ENCODE results near the gene GUCY1A1.
A peak's percentile ranks its signal among the peaks of the same experiment; 100 is the strongest.
"Not testable (repeated sequence)": the region's sequence is repeated elsewhere in the genome, so short reads cannot be mapped to it uniquely, and the experiment has no call there.

Gene GUCY1A1

GRCh38 chr4:155638195-155638965, 28.3 kb upstream of the GUCY1A1 start:
- Histone ChIP-seq H3K27ac (ENCODE audit: low read length) (no peak overlapping the region), H3K4me1 (ENCODE audit: control insufficient read depth, insufficient read depth, low read length) (no peaks in the 10 kb centered on the region), H3K27me3 (ENCODE audit: control insufficient read depth in 1 of 2, insufficient read depth in 2 of 2, low read length in 2 of 2) (no peaks in the 10 kb centered on the region), H3K36me3 (ENCODE audit: control insufficient read depth in 2 of 2, insufficient read depth in 2 of 2, low read length in 2 of 2) (no peaks in the 10 kb centered on the region), H3K9me3 (ENCODE audit: control insufficient read depth in 2 of 2, low read length in 2 of 2) (no peaks in the 10 kb centered on the region), H3K9ac (ENCODE audit: low read length in 2 of 2) (no peak overlapping the region), H3K4me3 (ENCODE audit: low read length in 2 of 2) (no peak overlapping the region)

GRCh38 chr4:155639704-155640523, 26.7 kb upstream of the GUCY1A1 start:
- Histone ChIP-seq H3K9me3 (ENCODE audit: control insufficient read depth in 2 of 2, low read length in 2 of 2) (no peaks in the 10 kb centered on the region), H3K27me3 (ENCODE audit: control insufficient read depth in 1 of 2, insufficient read depth in 2 of 2, low read length in 2 of 2) (no peaks in the 10 kb centered on the region), H3K4me1 (ENCODE audit: control insufficient read depth, insufficient read depth, low read length) (no peaks in the 10 kb centered on the region), H3K36me3 (ENCODE audit: control insufficient read depth in 2 of 2, insufficient read depth in 2 of 2, low read length in 2 of 2) (no peaks in the 10 kb centered on the region), H3K9ac (ENCODE audit: low read length in 2 of 2) (no peak overlapping the region), H3K27ac (ENCODE audit: low read length) (no peak overlapping the region), H3K4me3 (ENCODE audit: low read length in 2 of 2) (no peak overlapping the region)

- Histone ChIP-seq H3K27me3 (ENCODE audit: control insufficient read depth in 1 of 2, insufficient read depth in 2 of 2, low read length in 2 of 2) (no peaks in the 10 kb centered on the region), H3K4me1 (ENCODE audit: control insufficient read depth, insufficient read depth, low read length) (no peaks in the 10 kb centered on the region), H3K4me3 (ENCODE audit: low read length in 2 of 2) (no peak overlapping the region), H3K27ac (ENCODE audit: low read length) (no peak overlapping the region), H3K9me3 (ENCODE audit: control insufficient read depth in 2 of 2, low read length in 2 of 2) (no peaks in the 10 kb centered on the region), H3K36me3 (ENCODE audit: control insufficient read depth in 2 of 2, insufficient read depth in 2 of 2, low read length in 2 of 2) (no peaks in the 10 kb centered on the region), H3K9ac (ENCODE audit: low read length in 2 of 2) (no peak overlapping the region)
These were observed 25.9 kb upstream of the GUCY1A1 start for GRCh38 chr4:155640751-155641150.

GRCh38 chr4:155643087-155643486, 23.6 kb upstream of the GUCY1A1 start:
- Histone ChIP-seq H3K9ac (ENCODE audit: low read length in 2 of 2) (no peak overlapping the region), H3K27ac (ENCODE audit: low read length) (no peak overlapping the region), H3K4me3 (ENCODE audit: low read length in 2 of 2) (no peak overlapping the region), H3K4me1 (ENCODE audit: control insufficient read depth, insufficient read depth, low read length) (no peaks in the 10 kb centered on the region), H3K9me3 (ENCODE audit: control insufficient read depth in 2 of 2, low read length in 2 of 2) (no peaks in the 10 kb centered on the region), H3K36me3 (ENCODE audit: control insufficient read depth in 2 of 2, insufficient read depth in 2 of 2, low read length in 2 of 2) (no peaks in the 10 kb centered on the region), H3K27me3 (ENCODE audit: control insufficient read depth in 1 of 2, insufficient read depth in 2 of 2, low read length in 2 of 2) (no peaks in the 10 kb centered on the region)

GRCh38 chr4:155646001-155646400, 20.6 kb upstream of the GUCY1A1 start:
- H3K4me1 ChIP-seq (ENCODE audit: control insufficient read depth, insufficient read depth, low read length) = no peaks in the 10 kb centered on the region
- H3K27ac ChIP-seq (ENCODE audit: low read length) = no peak overlapping the region
- no peak overlapping the region for H3K4me3 ChIP-seq (ENCODE audit: low read length in 2 of 2)
- no peak overlapping the region for H3K9ac ChIP-seq (ENCODE audit: low read length in 2 of 2)
- H3K9me3 ChIP-seq (ENCODE audit: control insufficient read depth in 2 of 2, low read length in 2 of 2) = no peaks in the 10 kb centered on the region
- H3K27me3 ChIP-seq (ENCODE audit: control insufficient read depth in 1 of 2, insufficient read depth in 2 of 2, low read length in 2 of 2) = no peaks in the 10 kb centered on the region
- H3K36me3 ChIP-seq (ENCODE audit: control insufficient read depth in 2 of 2, insufficient read depth in 2 of 2, low read length in 2 of 2) = no peaks in the 10 kb centered on the region

GRCh38 chr4:155650785-155651184, 15.9 kb upstream of the GUCY1A1 start:
- H3K27me3 ChIP-seq (ENCODE audit: control insufficient read depth in 1 of 2, insufficient read depth in 2 of 2, low read length in 2 of 2); H3K27ac ChIP-seq (ENCODE audit: low read length); H3K9ac ChIP-seq (ENCODE audit: low read length in 2 of 2); H3K9me3 ChIP-seq (ENCODE audit: control insufficient read depth in 2 of 2, low read length in 2 of 2); H3K4me3 ChIP-seq (ENCODE audit: low read length in 2 of 2); H3K36me3 ChIP-seq (ENCODE audit: control insufficient read depth in 2 of 2, insufficient read depth in 2 of 2, low read length in 2 of 2); H3K4me1 ChIP-seq (ENCODE audit: control insufficient read depth, insufficient read depth, low read length): not testable (repeated sequence)

- H3K4me1 ChIP-seq (ENCODE audit: control insufficient read depth, insufficient read depth, low read length) = no peaks in the 10 kb centered on the region
- H3K9me3 ChIP-seq (ENCODE audit: control insufficient read depth in 2 of 2, low read length in 2 of 2) = no peaks in the 10 kb centered on the region
- no peak overlapping the region for H3K4me3 ChIP-seq (ENCODE audit: low read length in 2 of 2)
- H3K9ac ChIP-seq (ENCODE audit: low read length in 2 of 2) = no peak overlapping the region
- H3K27ac ChIP-seq (ENCODE audit: low read length) = no peak overlapping the region
- no peaks in the 10 kb centered on the region for H3K27me3 ChIP-seq (ENCODE audit: control insufficient read depth in 1 of 2, insufficient read depth in 2 of 2, low read length in 2 of 2)
- H3K36me3 ChIP-seq (ENCODE audit: control insufficient read depth in 2 of 2, insufficient read depth in 2 of 2, low read length in 2 of 2) = no peaks in the 10 kb centered on the region
These were observed 13.6 kb upstream of the GUCY1A1 start for GRCh38 chr4:155653052-155653451.

GRCh38 chr4:155656025-155656424, 10.6 kb upstream of the GUCY1A1 start:
- no peak overlapping the region for H3K27ac ChIP-seq (ENCODE audit: low read length)
- H3K36me3 ChIP-seq (ENCODE audit: control insufficient read depth in 2 of 2, insufficient read depth in 2 of 2, low read length in 2 of 2) = no peaks in the 10 kb centered on the region
- H3K9ac ChIP-seq (ENCODE audit: low read length in 2 of 2) = no peak overlapping the region
- no peaks in the 10 kb centered on the region for H3K27me3 ChIP-seq (ENCODE audit: control insufficient read depth in 1 of 2, insufficient read depth in 2 of 2, low read length in 2 of 2)
- H3K4me3 ChIP-seq (ENCODE audit: low read length in 2 of 2) = no peak overlapping the region
- H3K4me1 ChIP-seq (ENCODE audit: control insufficient read depth, insufficient read depth, low read length) = peaks cover 5% of the 10 kb centered on the region
- H3K9me3 ChIP-seq (ENCODE audit: control insufficient read depth in 2 of 2, low read length in 2 of 2) = no peaks in the 10 kb centered on the region

- Histone ChIP-seq H3K4me1 (ENCODE audit: control insufficient read depth, insufficient read depth, low read length) (peaks cover 5% of the 10 kb centered on the region), H3K27ac (ENCODE audit: low read length) (no peak overlapping the region), H3K27me3 (ENCODE audit: control insufficient read depth in 1 of 2, insufficient read depth in 2 of 2, low read length in 2 of 2) (no peaks in the 10 kb centered on the region), H3K36me3 (ENCODE audit: control insufficient read depth in 2 of 2, insufficient read depth in 2 of 2, low read length in 2 of 2) (no peaks in the 10 kb centered on the region), H3K9ac (ENCODE audit: low read length in 2 of 2) (no peak overlapping the region), H3K4me3 (ENCODE audit: low read length in 2 of 2) (no peak overlapping the region), H3K9me3 (ENCODE audit: control insufficient read depth in 2 of 2, low read length in 2 of 2) (no peaks in the 10 kb centered on the region)
These were observed 9.5 kb upstream of the GUCY1A1 start for GRCh38 chr4:155657169-155657568.

GRCh38 chr4:155657985-155658680, 8.5 kb upstream of the GUCY1A1 start:
- H3K4me3 ChIP-seq (ENCODE audit: low read length in 2 of 2) = no peak overlapping the region
- H3K9me3 ChIP-seq (ENCODE audit: control insufficient read depth in 2 of 2, low read length in 2 of 2) = no peaks in the 10 kb centered on the region
- H3K9ac ChIP-seq (ENCODE audit: low read length in 2 of 2) = no peak overlapping the region
- peaks cover 5% of the 10 kb centered on the region for H3K4me1 ChIP-seq (ENCODE audit: control insufficient read depth, insufficient read depth, low read length)
- peak overlapping the region; percentile 1 for H3K27ac ChIP-seq (ENCODE audit: low read length)
- no peaks in the 10 kb centered on the region for H3K27me3 ChIP-seq (ENCODE audit: control insufficient read depth in 1 of 2, insufficient read depth in 2 of 2, low read length in 2 of 2)
- no peaks in the 10 kb centered on the region for H3K36me3 ChIP-seq (ENCODE audit: control insufficient read depth in 2 of 2, insufficient read depth in 2 of 2, low read length in 2 of 2)

Data from stomach smooth muscle (tissue), 2 donors.